ENCODE data around the gene NPEPL1. TPM values are rescaled to one million over a fixed set of nuclear protein-coding genes. Genes with fewer than 3 reads are reported as not detected.

NPEPL1 gene
- total RNA-seq, 1 experiment from 2014 or later: 31.1 TPM

DNA sequence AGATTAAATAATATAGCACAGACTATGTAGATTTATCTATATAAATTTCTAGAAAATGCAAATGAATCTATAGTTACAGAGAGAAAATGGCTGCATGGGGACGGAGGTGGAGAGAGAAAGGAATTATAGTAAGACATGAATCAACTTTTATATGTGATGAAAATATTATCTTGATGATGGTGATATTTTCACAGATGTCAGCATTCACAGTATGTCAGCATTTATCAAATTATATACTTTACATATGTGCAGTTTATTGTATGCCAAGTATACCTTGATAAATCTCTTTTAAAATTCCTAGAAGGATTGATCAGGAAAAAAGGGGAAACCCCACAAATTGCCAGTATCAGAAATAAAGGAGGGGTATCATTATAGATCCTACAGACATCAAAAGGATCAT lies 44.6 kb downstream of the NPEPL1 start:
- Histone ChIP-seq H3K23ac (ENCODE audit: insufficient read length, low read depth, low read length) (no peak overlapping the region), H3K27me3 (ENCODE audit: insufficient read depth, low read length) (no peaks in the 10 kb centered on the region), H2AK5ac (ENCODE audit: insufficient read length, low read length) (no peak overlapping the region), H3K27ac (ENCODE audit: insufficient read length, low read depth, low read length) (no peak overlapping the region), H4K8ac (replicated peaks; ENCODE audit: insufficient read length, low read depth, low read length) (no peak overlapping the region), H2BK5ac (ENCODE audit: insufficient read length, low read length) (no peak overlapping the region), H4K91ac (ENCODE audit: insufficient read length, low read depth, low read length) (no peak overlapping the region), H3K79me2 (ENCODE audit: insufficient read depth, low read length) (no peaks in the 10 kb centered on the region), H3K9me3 (ENCODE audit: control insufficient read depth, low read depth, low read length) (no peaks in the 10 kb centered on the region), H3K79me1 (ENCODE audit: insufficient read depth, low read depth, low read length, poor library complexity, severe bottlenecking) (no peaks in the 10 kb centered on the region), H3K9ac (ENCODE audit: extremely low read depth, insufficient read length, low read length) (no peak overlapping the region), H2BK15ac (ENCODE audit: low read depth, low read length) (no peak overlapping the region), H2BK20ac (ENCODE audit: low read depth, low read length, poor library complexity, severe bottlenecking) (no peak overlapping the region), H2BK120ac (ENCODE audit: low read depth, low read length, poor library complexity, severe bottlenecking) (no peak overlapping the region), H3K56ac (ENCODE audit: insufficient read length, low read depth, low read length) (no peak overlapping the region), H3K4me2 (ENCODE audit: insufficient read depth, insufficient read length, low read length) (no peak overlapping the region), H2BK12ac (ENCODE audit: insufficient read length, low read depth, low read length) (no peak overlapping the region), H3K18ac (ENCODE audit: insufficient read length, low read depth, low read length) (no peak overlapping the region), H2AFZ (ENCODE audit: low read length) (no peak overlapping the region), H3T11ph (ENCODE audit: low read length) (no peak overlapping the region), H4K20me1 (ENCODE audit: control insufficient read depth, insufficient read depth, insufficient read length) (no peaks in the 10 kb centered on the region), H3K23me2 (ENCODE audit: insufficient read length, low read depth, low read length, poor library complexity, severe bottlenecking) (no peaks in the 10 kb centered on the region), H3K4me1 (ENCODE audit: insufficient read depth, low read length) (no peaks in the 10 kb centered on the region), H4K5ac (ENCODE audit: insufficient read length, low read depth, low read length) (no peak overlapping the region), H3K14ac (ENCODE audit: insufficient read depth, low read length) (no peak overlapping the region), H3K4ac (ENCODE audit: low read depth, low read length) (no peak overlapping the region)
- no CpG with 5 or more reads among the region's 1 CpG for WGBS (ENCODE audit: extremely low coverage, insufficient read length, low lambda C conversion rate)
- no peak overlapping the region for H3K4me3 Mint-ChIP-seq
- H3K36me3 Mint-ChIP-seq (ENCODE audit: insufficient read depth in 1 of 3, low read depth in 3 of 3): peaks cover 0 to 8% (median 3%) of the 10 kb centered on the region in 3 experiments; a peak in 1 of 7 replicates
- H3K27me3 Mint-ChIP-seq (ENCODE audit: low read depth): peaks cover 16% of the 10 kb centered on the region
- no peak overlapping the region for H3K27ac Mint-ChIP-seq
- TF ChIP-seq, protein P1, sequence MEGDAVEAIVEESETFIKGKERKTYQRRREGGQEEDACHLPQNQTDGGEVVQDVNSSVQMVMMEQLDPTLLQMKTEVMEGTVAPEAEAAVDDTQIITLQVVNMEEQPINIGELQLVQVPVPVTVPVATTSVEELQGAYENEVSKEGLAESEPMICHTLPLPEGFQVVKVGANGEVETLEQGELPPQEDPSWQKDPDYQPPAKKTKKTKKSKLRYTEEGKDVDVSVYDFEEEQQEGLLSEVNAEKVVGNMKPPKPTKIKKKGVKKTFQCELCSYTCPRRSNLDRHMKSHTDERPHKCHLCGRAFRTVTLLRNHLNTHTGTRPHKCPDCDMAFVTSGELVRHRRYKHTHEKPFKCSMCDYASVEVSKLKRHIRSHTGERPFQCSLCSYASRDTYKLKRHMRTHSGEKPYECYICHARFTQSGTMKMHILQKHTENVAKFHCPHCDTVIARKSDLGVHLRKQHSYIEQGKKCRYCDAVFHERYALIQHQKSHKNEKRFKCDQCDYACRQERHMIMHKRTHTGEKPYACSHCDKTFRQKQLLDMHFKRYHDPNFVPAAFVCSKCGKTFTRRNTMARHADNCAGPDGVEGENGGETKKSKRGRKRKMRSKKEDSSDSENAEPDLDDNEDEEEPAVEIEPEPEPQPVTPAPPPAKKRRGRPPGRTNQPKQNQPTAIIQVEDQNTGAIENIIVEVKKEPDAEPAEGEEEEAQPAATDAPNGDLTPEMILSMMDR (conservative IDR thresholded peaks at IDR 0.05): no peak
- DNase-seq: no peak
- H3K9me3 Mint-ChIP-seq: peaks cover 8 to 20% of the 10 kb centered on the region in 2 experiments; a peak in 4 of 5 replicates
- H3K4me1 Mint-ChIP-seq: no peaks in the 10 kb centered on the region

Data from H9 (cell line).